RPMI7951 (cell line): Measurements from ENCODE around the gene SLC25A6. TPM values are rescaled to one million over a fixed set of nuclear protein-coding genes. Genes with fewer than 3 reads are reported as not detected.
"Not testable (repeated sequence)": the region's sequence is repeated elsewhere in the genome, so short reads cannot be mapped to it uniquely, and the experiment has no call there.

Experiments
- DNase-seq: peaks from one replicate; pipeline ENCODE4 v3.0.0-alpha.2; 2012; ENCODE audit warnings: low read depth
- total RNA-seq: library from RNA; depleted of rRNA; stranded (reverse); fragments of >200 nt; shearing (Covaris generic); gene quantifications from 2 replicates; pipeline ENCODE4 v1.2.3, GENCODE V29; 2014; rRNA removed

SLC25A6 gene
- total RNA-seq, result 89.4 and 116 TPM in 2 replicates

GRCh38 chrX:1391707-1392375 lies at the start of gene SLC25A6:
TSS of gene SLC25A6 (minus strand) at chrX:1392113. CDS start at chrX:1392009, 104 bp downstream.
- DNase-seq, result peak; percentile 91

GRCh38 chrX:1440506-1440905 lies 48.6 kb upstream of the SLC25A6 start:
- no peak for DNase-seq

- DNase-seq, result no peak
Observed at GRCh38 chrX:1435241-1435895, 43.5 kb upstream of the SLC25A6 start.

GRCh38 chrX:1434871-1435240 lies 42.9 kb upstream of the SLC25A6 start:
- no peak for DNase-seq

- DNase-seq, result no peak
Observed at GRCh38 chrX:1433646-1434357, 41.9 kb upstream of the SLC25A6 start.

GRCh38 chrX:1430451-1430850 lies 38.5 kb upstream of the SLC25A6 start:
- DNase-seq, result no peak

- no peak for DNase-seq
Observed at GRCh38 chrX:1427756-1428155, 35.8 kb upstream of the SLC25A6 start.

GRCh38 chrX:1426321-1426720 lies 34.4 kb upstream of the SLC25A6 start:
- DNase-seq, result not testable (repeated sequence)

GRCh38 chrX:1425381-1425780 lies 33.5 kb upstream of the SLC25A6 start:
- DNase-seq, result no peak

GRCh38 chrX:1424147-1424851 lies 32.4 kb upstream of the SLC25A6 start:
- DNase-seq, result no peak

GRCh38 chrX:1423215-1423614 lies 31.3 kb upstream of the SLC25A6 start:
- no peak for DNase-seq

- no peak for DNase-seq
Observed at GRCh38 chrX:1422135-1422465, 30.2 kb upstream of the SLC25A6 start.

GRCh38 chrX:1421433-1422134 lies 29.7 kb upstream of the SLC25A6 start:
- no peak for DNase-seq

GRCh38 chrX:1420371-1420770 lies 28.5 kb upstream of the SLC25A6 start:
- no peak for DNase-seq

GRCh38 chrX:1419545-1420355 lies 27.8 kb upstream of the SLC25A6 start:
- DNase-seq, result no peak

GRCh38 chrX:1418901-1419544 lies 27.1 kb upstream of the SLC25A6 start:
- DNase-seq, result no peak

GRCh38 chrX:1417921-1418771 lies 26.2 kb upstream of the SLC25A6 start:
- no peak for DNase-seq

GRCh38 chrX:1416965-1417760 lies 25.2 kb upstream of the SLC25A6 start:
- DNase-seq, result no peak
